ENCODE measurements around the gene OPN3. TPM values are rescaled to one million over a fixed set of nuclear protein-coding genes. Genes with fewer than 3 reads are reported as not detected.

The OPN3 gene
- total RNA-seq, 1 experiment from 2014 or later, result 10.0 TPM

- WGBS (ENCODE audit: extremely low coverage, insufficient read length, low lambda C conversion rate), result 100% methylated on average over 2 of the region's 2 CpGs
- Histone ChIP-seq H2BK5ac (ENCODE audit: insufficient read length, low read length) (no peak overlapping the region), H3K14ac (ENCODE audit: insufficient read depth, low read length) (no peak overlapping the region), H3K79me2 (ENCODE audit: insufficient read depth, low read length) (peaks cover 4% of the 10 kb centered on the region; the same call in 1 of the 2 replicates), H3K27me3 (ENCODE audit: insufficient read depth, low read length) (no peaks in the 10 kb centered on the region), H3K4me2 (ENCODE audit: insufficient read depth, insufficient read length, low read length) (no peak overlapping the region), H4K20me1 (ENCODE audit: control insufficient read depth, insufficient read depth, insufficient read length) (no peaks in the 10 kb centered on the region), H2BK20ac (ENCODE audit: low read depth, low read length, poor library complexity, severe bottlenecking) (no peak overlapping the region), H2BK15ac (ENCODE audit: low read depth, low read length) (no peak overlapping the region), H3T11ph (ENCODE audit: low read length) (no peak overlapping the region), H3K23me2 (ENCODE audit: insufficient read length, low read depth, low read length, poor library complexity, severe bottlenecking) (no peaks in the 10 kb centered on the region), H3K27ac (ENCODE audit: insufficient read length, low read depth, low read length) (no peak overlapping the region), H3K18ac (ENCODE audit: insufficient read length, low read depth, low read length) (no peak overlapping the region), H2AK5ac (ENCODE audit: insufficient read length, low read length) (no peak overlapping the region), H4K91ac (ENCODE audit: insufficient read length, low read depth, low read length) (no peak overlapping the region), H4K8ac (replicated peaks; ENCODE audit: insufficient read length, low read depth, low read length) (no peak overlapping the region), H3K56ac (ENCODE audit: insufficient read length, low read depth, low read length) (no peak overlapping the region), H3K79me1 (ENCODE audit: insufficient read depth, low read depth, low read length, poor library complexity, severe bottlenecking) (no peaks in the 10 kb centered on the region), H2AFZ (ENCODE audit: low read length) (no peak overlapping the region), H4K5ac (ENCODE audit: insufficient read length, low read depth, low read length) (no peak overlapping the region), H3K23ac (ENCODE audit: insufficient read length, low read depth, low read length) (no peak overlapping the region), H3K9me3 (ENCODE audit: control insufficient read depth, low read depth, low read length) (no peaks in the 10 kb centered on the region), H2BK120ac (ENCODE audit: low read depth, low read length, poor library complexity, severe bottlenecking) (no peak overlapping the region), H3K4me1 (ENCODE audit: insufficient read depth, low read length) (no peaks in the 10 kb centered on the region; the same call in 1 of the 2 replicates), H3K4ac (ENCODE audit: low read depth, low read length) (no peak overlapping the region), H3K9ac (ENCODE audit: extremely low read depth, insufficient read length, low read length) (no peak overlapping the region), H2BK12ac (ENCODE audit: insufficient read length, low read depth, low read length) (no peak overlapping the region)
- no peak for TF ChIP-seq CTCF (conservative IDR thresholded peaks at IDR 0.05)
- no peaks in the 10 kb centered on the region for H3K9me3 Mint-ChIP-seq
- H3K4me1 Mint-ChIP-seq, result peaks cover 18 to 22% of the 10 kb centered on the region in 2 experiments
- H3K4me3 Mint-ChIP-seq, result no peak overlapping the region
- peaks cover 18 to 31% (median 29%) of the 10 kb centered on the region in 3 experiments; a peak in 6 of 7 replicates for H3K36me3 Mint-ChIP-seq (ENCODE audit: insufficient read depth in 1 of 3, low read depth in 3 of 3)
- H3K27me3 Mint-ChIP-seq (ENCODE audit: low read depth), result no peaks in the 10 kb centered on the region
- no peak overlapping the region for H3K27ac Mint-ChIP-seq
- DNase-seq, result no peak
Observed at GRCh38 chr1:241630899-241631298, 9.3 kb downstream of the OPN3 start.

Data from H9 (cell line).